Measurements from ENCODE around the gene ZPR1.

ZPR1 gene

DNA sequence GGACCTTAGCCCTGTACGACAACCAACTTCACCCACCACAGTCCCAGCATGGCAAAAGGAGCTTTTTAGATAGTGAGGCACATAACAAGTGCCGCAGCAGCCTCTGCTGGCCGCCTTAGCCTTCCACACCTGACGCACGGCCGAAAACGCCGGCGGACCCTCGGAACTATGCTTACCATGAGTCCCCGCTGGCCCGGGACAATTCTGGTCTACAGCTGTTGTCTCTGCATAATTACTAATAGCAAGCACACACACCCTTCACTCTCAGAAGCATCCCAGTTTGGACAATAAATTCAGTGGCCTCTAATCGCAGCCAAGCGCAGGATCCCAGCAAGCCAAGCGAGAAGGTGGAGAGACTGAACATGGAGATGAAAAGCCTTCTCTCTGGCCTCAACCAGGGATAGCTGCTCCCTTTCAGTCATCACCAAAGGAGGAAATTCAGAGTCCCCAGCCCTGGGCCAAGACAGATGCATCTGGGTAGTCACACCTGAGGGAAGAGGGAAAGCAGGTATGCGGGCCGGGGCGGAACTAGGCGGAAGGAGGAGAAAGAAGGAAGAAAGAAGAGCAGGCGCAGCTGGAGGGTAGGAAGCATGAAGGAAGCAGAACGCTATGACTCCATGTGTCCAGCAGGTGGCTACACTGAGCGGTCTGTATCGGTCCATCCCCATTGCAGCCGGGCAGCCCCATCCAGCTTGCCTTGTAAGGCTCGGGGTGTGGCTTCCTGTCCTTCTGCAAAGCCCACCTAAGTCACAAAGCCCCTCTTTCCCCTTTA, 55.4 kb downstream of the ZPR1 start:
- CTCF ChIA-PET, result interaction anchor here (0.5 to 3.4 kb wide), 17 partner anchors 9 to 495 kb away, joined by 3 to 21 read pairs (median 5); no protein-coding TSS in a partner anchor
- peak; percentile 82 for DNase-seq (ENCODE audit: low spot score)
- POLR2A ChIA-PET (ENCODE audit: low non-redundant PET), result no interaction called here
- TF ChIP-seq, protein P1, sequence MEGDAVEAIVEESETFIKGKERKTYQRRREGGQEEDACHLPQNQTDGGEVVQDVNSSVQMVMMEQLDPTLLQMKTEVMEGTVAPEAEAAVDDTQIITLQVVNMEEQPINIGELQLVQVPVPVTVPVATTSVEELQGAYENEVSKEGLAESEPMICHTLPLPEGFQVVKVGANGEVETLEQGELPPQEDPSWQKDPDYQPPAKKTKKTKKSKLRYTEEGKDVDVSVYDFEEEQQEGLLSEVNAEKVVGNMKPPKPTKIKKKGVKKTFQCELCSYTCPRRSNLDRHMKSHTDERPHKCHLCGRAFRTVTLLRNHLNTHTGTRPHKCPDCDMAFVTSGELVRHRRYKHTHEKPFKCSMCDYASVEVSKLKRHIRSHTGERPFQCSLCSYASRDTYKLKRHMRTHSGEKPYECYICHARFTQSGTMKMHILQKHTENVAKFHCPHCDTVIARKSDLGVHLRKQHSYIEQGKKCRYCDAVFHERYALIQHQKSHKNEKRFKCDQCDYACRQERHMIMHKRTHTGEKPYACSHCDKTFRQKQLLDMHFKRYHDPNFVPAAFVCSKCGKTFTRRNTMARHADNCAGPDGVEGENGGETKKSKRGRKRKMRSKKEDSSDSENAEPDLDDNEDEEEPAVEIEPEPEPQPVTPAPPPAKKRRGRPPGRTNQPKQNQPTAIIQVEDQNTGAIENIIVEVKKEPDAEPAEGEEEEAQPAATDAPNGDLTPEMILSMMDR (conservative IDR thresholded peaks at IDR 0.05; ENCODE audit: low read depth), result peak; percentile 83
- H3K27ac ChIP-seq, result no peak overlapping the region

DNA sequence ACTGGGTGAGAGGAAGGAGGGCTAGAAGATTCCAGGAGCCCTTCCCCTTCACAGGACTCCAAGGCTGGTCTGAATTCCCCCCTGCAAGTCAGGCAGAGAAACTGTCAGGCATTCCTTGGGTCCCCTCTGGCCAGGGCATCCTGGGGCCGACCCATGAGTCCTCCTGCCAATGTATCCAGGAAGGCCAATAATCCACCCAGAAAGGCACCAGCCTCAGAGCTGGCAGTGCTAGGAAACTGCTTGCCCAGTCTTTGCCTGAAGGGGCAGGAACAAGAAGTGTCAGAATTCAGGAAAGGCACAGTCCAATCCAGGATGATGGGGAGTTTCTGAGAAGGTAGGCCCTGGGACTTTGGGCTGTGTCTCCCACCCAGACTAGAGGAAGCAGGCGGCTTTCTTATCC, 56.0 kb downstream of the ZPR1 start:
- H3K27ac ChIP-seq, result no peak overlapping the region
- TF ChIP-seq, protein P1 (conservative IDR thresholded peaks at IDR 0.05; ENCODE audit: low read depth), result no peak
- CTCF ChIA-PET, result interaction anchor here (0.7 to 3.4 kb wide), 9 partner anchors 9 to 496 kb away, joined by 3 to 21 read pairs (median 6); no protein-coding TSS in a partner anchor
- POLR2A ChIA-PET (ENCODE audit: low non-redundant PET), result no interaction called here
- no peak for DNase-seq (ENCODE audit: low spot score)

DNA sequence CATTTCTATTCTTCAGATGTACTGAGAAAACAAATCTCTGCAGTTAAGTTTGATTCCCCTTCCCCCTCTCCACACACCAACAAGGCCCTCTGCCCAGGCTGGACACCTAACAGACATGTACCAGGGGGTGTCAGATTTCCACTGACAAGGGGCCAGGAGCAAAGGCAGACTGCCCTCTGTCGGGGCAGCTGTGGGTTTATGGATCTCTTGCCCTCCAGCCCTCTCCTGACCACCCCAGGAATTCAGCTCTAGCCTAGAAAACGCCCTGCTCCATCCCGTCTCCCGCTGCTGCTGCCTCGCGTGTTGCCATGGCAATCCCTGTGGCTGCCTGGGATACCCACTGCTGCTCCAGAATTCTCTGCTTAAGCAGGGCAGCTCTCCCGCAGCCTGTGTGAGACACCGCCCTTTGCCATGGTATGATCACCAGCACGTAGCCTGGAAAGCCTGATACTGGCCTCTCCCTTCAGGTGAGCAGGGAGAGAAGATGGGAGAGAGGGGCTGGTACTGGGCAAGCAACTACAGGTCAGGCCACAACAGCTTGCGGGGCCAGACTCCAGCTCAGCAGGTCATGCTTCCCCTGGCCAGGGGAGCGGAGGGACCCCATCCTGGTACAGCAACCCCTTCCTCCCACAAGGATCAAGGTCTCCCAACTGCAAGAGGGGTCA, 56.6 kb downstream of the ZPR1 start:
- ChIA-PET POLR2A (ENCODE audit: low non-redundant PET) (no interaction called here), CTCF (interaction anchor here (1.0 to 3.4 kb wide), 2 partner anchors 12 to 15 kb away, joined by 3 to 21 read pairs; no protein-coding TSS in a partner anchor)
- TF ChIP-seq, protein P1 (conservative IDR thresholded peaks at IDR 0.05; ENCODE audit: low read depth), result no peak
- DNase-seq (ENCODE audit: low spot score), result no peak
- H3K27ac ChIP-seq, result no peak overlapping the region

DNA sequence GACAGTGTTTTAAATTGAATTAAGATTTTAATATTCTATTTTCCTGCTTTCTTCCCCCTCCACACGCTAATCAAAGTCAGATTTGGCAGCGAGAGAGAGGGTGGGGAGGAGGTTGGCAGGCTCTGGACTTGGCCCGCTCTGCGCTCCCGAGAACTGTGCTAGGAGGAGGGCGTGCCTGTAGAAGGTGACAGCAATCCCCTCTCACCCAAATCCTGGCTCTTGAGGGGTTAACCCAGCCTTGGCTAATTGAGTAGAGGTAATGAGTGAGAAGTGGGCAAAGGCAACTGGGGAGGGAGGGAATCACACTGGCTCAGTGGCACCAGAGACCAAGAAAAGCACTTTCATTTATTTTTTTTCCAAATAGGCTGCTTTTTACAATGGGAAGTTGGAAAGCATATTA, 57.2 kb downstream of the ZPR1 start:
- ChIA-PET CTCF (interaction anchor here (1.0 to 3.4 kb wide), 2 partner anchors 13 to 14 kb away, joined by 3 to 21 read pairs; no protein-coding TSS in a partner anchor), POLR2A (ENCODE audit: low non-redundant PET) (no interaction called here)
- TF ChIP-seq, protein P1 (conservative IDR thresholded peaks at IDR 0.05; ENCODE audit: low read depth), result no peak
- H3K27ac ChIP-seq, result no peak overlapping the region
- no peak for DNase-seq (ENCODE audit: low spot score)

DNA sequence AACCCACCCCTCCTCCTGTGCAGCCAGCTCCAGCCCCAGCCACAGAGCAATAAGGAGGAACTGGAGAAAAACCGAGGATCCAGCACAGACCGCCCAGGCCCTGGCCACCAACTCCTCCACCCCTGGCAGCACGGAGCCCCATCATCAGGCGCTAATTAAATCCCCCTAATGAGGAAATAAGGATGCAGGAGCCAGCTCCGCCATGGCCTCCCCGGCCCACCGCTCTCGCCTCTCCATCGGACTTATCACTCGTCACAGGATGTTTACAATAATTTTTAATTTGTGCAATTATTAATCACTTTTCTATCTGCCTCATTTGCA, 57.6 kb downstream of the ZPR1 start:
- H3K27ac ChIP-seq, result no peak overlapping the region
- no peak for DNase-seq (ENCODE audit: low spot score)
- ChIA-PET CTCF (interaction anchor here (1.0 to 3.4 kb wide), 3 partner anchors 13 to 14 kb away, joined by 3 to 21 read pairs (median 5); no protein-coding TSS in a partner anchor), POLR2A (ENCODE audit: low non-redundant PET) (no interaction called here)
- TF ChIP-seq, protein P1 (conservative IDR thresholded peaks at IDR 0.05; ENCODE audit: low read depth), result no peak

DNA sequence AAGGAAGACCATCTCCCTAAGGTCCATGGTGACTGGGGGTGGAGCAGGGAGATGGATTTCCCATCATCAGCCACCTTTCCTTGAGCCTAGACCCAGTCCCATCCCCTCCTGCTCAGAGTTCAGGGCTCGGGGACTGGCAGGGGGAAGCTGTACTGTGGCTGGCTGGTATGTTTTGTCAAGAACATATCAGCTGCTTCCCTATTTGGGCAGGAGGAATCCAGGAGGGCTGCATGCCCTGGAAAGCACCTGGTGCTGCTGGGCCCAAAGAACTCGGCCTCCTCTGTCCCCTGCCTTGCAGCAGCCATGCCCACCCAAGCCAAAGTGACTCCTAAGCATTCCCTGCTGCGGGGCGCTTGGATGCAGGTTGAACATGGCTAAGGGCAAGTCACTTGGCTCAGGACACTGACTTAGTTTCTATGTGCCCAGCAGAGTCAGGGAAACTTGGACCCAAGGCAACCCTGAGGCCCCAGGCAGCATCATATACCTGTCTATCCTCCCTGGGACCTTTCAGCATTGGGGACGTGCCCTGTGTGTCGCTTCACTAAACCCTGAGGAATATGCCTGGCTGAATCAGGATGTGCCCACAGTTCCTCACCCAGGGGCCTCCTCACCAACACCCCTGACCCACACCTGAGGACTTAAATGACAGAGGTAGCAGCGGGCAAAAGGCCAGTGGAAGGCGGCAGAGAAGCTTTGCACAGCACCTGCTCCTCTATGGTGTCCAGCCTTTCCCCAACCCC, 58.2 kb downstream of the ZPR1 start:
- TF ChIP-seq, protein P1 (conservative IDR thresholded peaks at IDR 0.05; ENCODE audit: low read depth), result no peak
- no peak for DNase-seq (ENCODE audit: low spot score)
- CTCF ChIA-PET, result interaction anchor here (0.5 to 1.0 kb wide), 3 partner anchors 14 to 507 kb away, joined by 3 to 5 read pairs (median 3); no protein-coding TSS in a partner anchor
- H3K27ac ChIP-seq, result no peak overlapping the region
- POLR2A ChIA-PET (ENCODE audit: low non-redundant PET), result no interaction called here

All from RWPE1 (cell line).